SK-N-SH (cell line): Measurements from ENCODE around the gene COL5A1. TPM values are rescaled to one million over a fixed set of nuclear protein-coding genes. Genes with fewer than 3 reads are reported as not detected.

Source experiments
- CTCF ChIA-PET: fragments of 300-600, 350-600 bp; formaldehyde crosslinking; extraction: SDS; loops from one replicate; lab custom pipeline; 2021; lab: Yijun Ruan, JAX
- POLR2A ChIA-PET: fragments of 350-600 bp; sonication (Branson Sonifier 250); formaldehyde crosslinking; extraction: SDS; loops from one replicate; lab custom pipeline; 2020; ENCODE audit warnings: antibody characterized with exemption, inconsistent platforms; lab: Yijun Ruan, JAX
- DNase-seq: peaks from one replicate; pipeline ENCODE4 v3.0.0; 2012
- H2AFZ ChIP-seq: fragments of 200-600 bp; sonication (generic); 2 replicates; pipeline ENCODE4 v1.8.1; 2016; ENCODE audit warnings: antibody characterized with exemption, mild to moderate bottlenecking, low read depth
- H3F3A ChIP-seq: fragments of 200-600 bp; sonication (generic); replicated peaks from 2 replicates; pipeline ENCODE3; 2016; ENCODE audit warnings: antibody characterized with exemption, mild to moderate bottlenecking; ENCODE audit not compliant: insufficient read depth
- H3K27ac ChIP-seq, 2 experiments: fragments of 200-500 bp in 1 of 2; fragments of 200-600 bp in 1 of 2; sonication (Bioruptor generic) in 1 of 2; sonication (generic), shearing (Covaris generic) in 1 of 2; 2 replicates each; pipeline versions ENCODE4 v1.5.1 to v1.6.1; 2014 to 2016; ENCODE audit warnings: low read depth in 2 of 2, inconsistent platforms in 1 of 2, low read length in 1 of 2, mild to moderate bottlenecking in 1 of 2, mixed read lengths in 1 of 2
- H3K27me3 ChIP-seq: fragments of 200-600 bp; sonication (generic), shearing (Covaris generic); 2 replicates; pipeline ENCODE4 v1.6.1; 2016; ENCODE audit warnings: mixed run types; ENCODE audit not compliant: insufficient read depth
- H3K36me3 ChIP-seq, 2 experiments: fragments of 200-500 bp in 1 of 2; fragments of 200-600 bp in 1 of 2; sonication (Bioruptor generic) in 1 of 2; sonication (generic) in 1 of 2; replicated peaks in 1 of 2; 2 replicates each; pipeline versions ENCODE3 to v1.5.1; 2014 to 2016; ENCODE audit warnings: low read length in 1 of 2, mild to moderate bottlenecking in 1 of 2; ENCODE audit not compliant: insufficient read depth in 2 of 2, control insufficient read depth in 1 of 2
- H3K4me1 ChIP-seq, 2 experiments: fragments of 200-500 bp in 1 of 2; fragments of 200-600 bp in 1 of 2; sonication (Bioruptor generic) in 1 of 2; sonication (generic), shearing (Covaris generic) in 1 of 2; 2 replicates each; pipeline versions ENCODE4 v1.5.1 to v1.6.1; 2014 to 2016; ENCODE audit warnings: low read depth in 1 of 2, low read length in 1 of 2, mixed run types in 1 of 2; ENCODE audit not compliant: insufficient read depth in 2 of 2, control insufficient read depth in 1 of 2
- H3K4me2 ChIP-seq: fragments of 200-600 bp; sonication (generic), shearing (Covaris generic); 2 replicates; pipeline ENCODE4 v1.6.1; 2017; ENCODE audit warnings: mixed run types
- H3K4me3 ChIP-seq, 2 experiments: fragments of 200-500 bp in 1 of 2; fragments of 200-600 bp in 1 of 2; sonication (Bioruptor generic) in 1 of 2; sonication (generic), shearing (Covaris generic) in 1 of 2; 2 replicates each; pipeline versions ENCODE4 v1.5.1 to v1.8.1; 2014 to 2016; ENCODE audit warnings: low read depth in 2 of 2, inconsistent platforms in 1 of 2, low read length in 1 of 2, mild to moderate bottlenecking in 1 of 2, mixed read lengths in 1 of 2, moderate library complexity in 1 of 2
- H3K79me2 ChIP-seq: fragments of 200-600 bp; sonication (generic); 2 replicates; pipeline ENCODE4 v1.8.1; 2017; ENCODE audit warnings: mild to moderate bottlenecking; ENCODE audit not compliant: insufficient read depth
- H3K9ac ChIP-seq: fragments of 200-600 bp; sonication (generic); 2 replicates; pipeline ENCODE4 v1.6.1; 2017; ENCODE audit warnings: mixed run types
- H3K9me2 ChIP-seq: fragments of 200-600 bp; sonication (generic); 2 replicates; pipeline ENCODE4 v1.6.1; 2017; ENCODE audit warnings: mixed run types
- H3K9me3 ChIP-seq: fragments of 200-600 bp; sonication (generic); 2 replicates; pipeline ENCODE4 v1.6.1; 2017; ENCODE audit warnings: mixed run types, mild to moderate bottlenecking, moderate library complexity
- H4K20me1 ChIP-seq: fragments of 200-600 bp; sonication (generic); 2 replicates; pipeline ENCODE4 v1.6.1; 2017; ENCODE audit warnings: mild to moderate bottlenecking, mixed run types; ENCODE audit not compliant: insufficient read depth
- EP300 ChIP-seq, 2 experiments: IDR thresholded peaks; 2 replicates each; pipeline versions ENCODE4 v1.4.0 to v1.6.1; 2012; ENCODE audit warnings: borderline replicate concordance in 1 of 2, low read depth in 1 of 2, low read length in 1 of 2
- FOSL2 ChIP-seq: IDR thresholded peaks from 2 replicates; pipeline ENCODE4 v1.4.0; 2012; ENCODE audit warnings: low read depth, mild to moderate bottlenecking, moderate library complexity, borderline replicate concordance
- JUND ChIP-seq: IDR thresholded peaks from 2 replicates; pipeline ENCODE4 v1.4.0; 2012
- NFIC ChIP-seq: IDR thresholded peaks from 2 replicates; pipeline ENCODE4 v1.4.0; 2012; ENCODE audit warnings: borderline replicate concordance
- POLR2AphosphoS5 ChIP-seq: IDR thresholded peaks from 2 replicates; pipeline ENCODE4 v1.6.1; 2012; ENCODE audit warnings: low read depth, low read length
- RAD21 ChIP-seq: IDR thresholded peaks from 2 replicates; pipeline ENCODE4 v1.6.1; 2012; ENCODE audit warnings: mild to moderate bottlenecking, low read length
- RCOR1 ChIP-seq: fragments of 150-350 bp; IDR thresholded peaks from 2 replicates; pipeline ENCODE4 v1.6.1; 2017; ENCODE audit warnings: antibody characterized with exemption, low read length
- RFX5 ChIP-seq: IDR thresholded peaks from 2 replicates; pipeline ENCODE4 v1.6.1; 2012; ENCODE audit warnings: mild to moderate bottlenecking, improper control_type of control experiment, low read length
- WGBS: methylation state at CpG from one replicate; pipeline ENCODE4 v1.1.6; 2017; ENCODE audit warnings: low lambda C conversion rate; 5-methylcytosine and 5-hydroxymethylcytosine counted together
- polyA plus RNA-seq, 3 experiments: library from polyadenylated mRNA; depleted of rRNA; stranded (reverse); fragments of >200 nt; gene quantifications; 2 replicates each; pipeline ENCODE4 v1.2.3, GENCODE V29; 2012
- small RNA-seq, 7 experiments: library from RNA; depleted of rRNA; stranded (forward); fragments of <200 nt; gene quantifications; one replicate each; pipeline ENCODE3, GENCODE V24; 2012
- TF ChIP-seq, protein P1 (sequence below): IDR thresholded peaks from 2 replicates; pipeline ENCODE4 v1.6.1; 2012; ENCODE audit warnings: mild to moderate bottlenecking, low read depth, low read length, moderate library complexity
- TF ChIP-seq, protein P2 (sequence below): fragments of 150-350 bp; IDR thresholded peaks from 2 replicates; pipeline ENCODE4 v1.6.1; 2016; ENCODE audit warnings: mild to moderate bottlenecking, low read depth, low read length
- TF ChIP-seq, protein P3 (sequence below): IDR thresholded peaks from 2 replicates; pipeline ENCODE4 v1.4.0; 2012; ENCODE audit warnings: low read depth

The COL5A1 gene
- polyA plus RNA-seq, 1 of the 3 experiments (the other 2 are of a cell fraction), result 73.8 TPM

DNA sequence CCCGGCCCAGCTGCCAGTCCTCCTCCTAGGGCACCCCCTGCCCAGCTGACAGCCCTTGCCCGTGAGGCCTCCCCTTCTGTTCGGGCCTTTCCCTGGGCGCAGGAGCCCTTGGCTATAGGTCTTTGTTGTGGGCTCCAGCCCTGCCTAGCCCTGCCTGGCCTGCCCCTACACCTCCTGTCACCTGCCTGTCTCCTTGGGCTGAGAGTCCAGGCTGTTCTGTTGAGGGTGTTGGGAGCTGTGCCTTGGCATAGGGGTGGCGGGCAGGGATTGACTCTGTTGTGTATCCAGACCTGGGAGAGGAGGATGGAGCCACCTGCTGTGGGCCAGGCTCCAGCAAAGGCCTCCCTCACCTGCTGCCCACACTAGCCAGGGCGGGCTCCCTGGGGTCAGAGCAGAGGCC, 250.6 kb downstream of the COL5A1 start:
- Histone ChIP-seq H3K79me2 (no peaks in the 10 kb centered on the region), H2AFZ (no peak overlapping the region), H3K4me2 (no peak overlapping the region), H3K9me3 (no peaks in the 10 kb centered on the region), H3K4me3 (no peak overlapping the region), H3K27ac (no peak overlapping the region), H3F3A (no peaks in the 10 kb centered on the region), H3K36me3 (no peaks in the 10 kb centered on the region), H3K4me1 (peaks cover 0 to 9% of the 10 kb centered on the region in 2 experiments; a peak in 2 of 4 replicates), H3K9me2 (no peaks in the 10 kb centered on the region), H4K20me1 (0 out of 2 replicates have a peak, but pooled peaks cover 4% of the 10 kb centered on the region), H3K9ac (no peak overlapping the region), H3K27me3 (peaks cover 3% of the 10 kb centered on the region; the same call in 1 of the 2 replicates)
- POLR2A ChIA-PET, result no interaction called here
- CTCF ChIA-PET, result no interaction called here
- no peak for DNase-seq
- WGBS, result 29% methylated on average over 3 of the region's 6 CpGs
- no peak for TF ChIP-seq EP300 (IDR thresholded peaks at IDR 0.05; ENCODE audit: borderline replicate concordance in 1 of 2, low read depth in 1 of 2, low read length in 1 of 2)
- TF ChIP-seq POLR2AphosphoS5, result no peak

DNA sequence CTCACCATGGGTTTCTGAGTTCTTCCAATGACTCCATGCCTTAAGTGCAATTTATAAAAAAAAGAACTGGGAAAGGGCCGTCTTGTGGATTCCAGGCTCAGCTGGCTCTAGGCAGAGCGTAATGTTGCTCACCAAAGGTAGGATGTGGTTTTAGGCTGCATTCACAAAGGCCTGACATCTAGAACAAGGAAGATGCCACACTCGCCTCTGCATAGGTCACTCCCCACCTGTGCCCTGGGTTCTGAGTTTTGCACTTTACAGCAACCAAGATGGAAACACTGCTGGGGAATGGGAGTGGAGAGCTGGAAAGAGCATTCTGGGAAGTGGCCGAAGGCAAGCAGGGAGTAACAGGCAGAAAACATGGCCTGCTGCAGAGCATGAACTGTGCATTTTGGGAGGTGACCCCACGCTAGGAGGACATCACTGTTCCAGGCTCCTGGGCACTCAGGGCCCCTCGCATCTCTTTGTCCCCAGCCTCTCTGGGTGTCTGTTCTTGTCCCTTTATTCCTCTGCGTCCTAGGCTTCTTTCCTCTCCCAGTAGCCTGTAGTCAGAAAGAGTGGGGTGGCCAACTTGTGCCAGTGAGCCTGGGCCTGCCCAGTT, 251.3 kb downstream of the COL5A1 start:
- H3K27me3 ChIP-seq, result no peaks in the 10 kb centered on the region
- peaks cover 0 to 9% of the 10 kb centered on the region in 2 experiments; a peak in 2 of 4 replicates for H3K4me1 ChIP-seq
- no peak overlapping the region for H3K9ac ChIP-seq
- no peaks in the 10 kb centered on the region for H3F3A ChIP-seq
- H4K20me1 ChIP-seq, result 0 out of 2 replicates have a peak, but pooled peaks cover 4% of the 10 kb centered on the region
- H3K79me2 ChIP-seq, result no peaks in the 10 kb centered on the region
- no peak overlapping the region for H2AFZ ChIP-seq
- H3K4me2 ChIP-seq, result no peak overlapping the region
- ChIA-PET CTCF (no interaction called here), POLR2A (no interaction called here)
- no peak overlapping the region for H3K27ac ChIP-seq
- no peaks in the 10 kb centered on the region for H3K9me2 ChIP-seq
- WGBS, result 49% methylated on average over 7 of the region's 7 CpGs
- no peaks in the 10 kb centered on the region for H3K36me3 ChIP-seq
- no peak for DNase-seq
- TF ChIP-seq, protein P1, sequence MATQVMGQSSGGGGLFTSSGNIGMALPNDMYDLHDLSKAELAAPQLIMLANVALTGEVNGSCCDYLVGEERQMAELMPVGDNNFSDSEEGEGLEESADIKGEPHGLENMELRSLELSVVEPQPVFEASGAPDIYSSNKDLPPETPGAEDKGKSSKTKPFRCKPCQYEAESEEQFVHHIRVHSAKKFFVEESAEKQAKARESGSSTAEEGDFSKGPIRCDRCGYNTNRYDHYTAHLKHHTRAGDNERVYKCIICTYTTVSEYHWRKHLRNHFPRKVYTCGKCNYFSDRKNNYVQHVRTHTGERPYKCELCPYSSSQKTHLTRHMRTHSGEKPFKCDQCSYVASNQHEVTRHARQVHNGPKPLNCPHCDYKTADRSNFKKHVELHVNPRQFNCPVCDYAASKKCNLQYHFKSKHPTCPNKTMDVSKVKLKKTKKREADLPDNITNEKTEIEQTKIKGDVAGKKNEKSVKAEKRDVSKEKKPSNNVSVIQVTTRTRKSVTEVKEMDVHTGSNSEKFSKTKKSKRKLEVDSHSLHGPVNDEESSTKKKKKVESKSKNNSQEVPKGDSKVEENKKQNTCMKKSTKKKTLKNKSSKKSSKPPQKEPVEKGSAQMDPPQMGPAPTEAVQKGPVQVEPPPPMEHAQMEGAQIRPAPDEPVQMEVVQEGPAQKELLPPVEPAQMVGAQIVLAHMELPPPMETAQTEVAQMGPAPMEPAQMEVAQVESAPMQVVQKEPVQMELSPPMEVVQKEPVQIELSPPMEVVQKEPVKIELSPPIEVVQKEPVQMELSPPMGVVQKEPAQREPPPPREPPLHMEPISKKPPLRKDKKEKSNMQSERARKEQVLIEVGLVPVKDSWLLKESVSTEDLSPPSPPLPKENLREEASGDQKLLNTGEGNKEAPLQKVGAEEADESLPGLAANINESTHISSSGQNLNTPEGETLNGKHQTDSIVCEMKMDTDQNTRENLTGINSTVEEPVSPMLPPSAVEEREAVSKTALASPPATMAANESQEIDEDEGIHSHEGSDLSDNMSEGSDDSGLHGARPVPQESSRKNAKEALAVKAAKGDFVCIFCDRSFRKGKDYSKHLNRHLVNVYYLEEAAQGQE, result no peak
- TF ChIP-seq NFIC (no peak), RAD21 (no peak), RFX5 (no peak), RCOR1 (no peak), POLR2AphosphoS5 (no peak), EP300 (IDR thresholded peaks at IDR 0.05; ENCODE audit: borderline replicate concordance in 1 of 2, low read depth in 1 of 2, low read length in 1 of 2) (no peak), FOSL2 (no peak), JUND (no peak)
- TF ChIP-seq, protein P2, sequence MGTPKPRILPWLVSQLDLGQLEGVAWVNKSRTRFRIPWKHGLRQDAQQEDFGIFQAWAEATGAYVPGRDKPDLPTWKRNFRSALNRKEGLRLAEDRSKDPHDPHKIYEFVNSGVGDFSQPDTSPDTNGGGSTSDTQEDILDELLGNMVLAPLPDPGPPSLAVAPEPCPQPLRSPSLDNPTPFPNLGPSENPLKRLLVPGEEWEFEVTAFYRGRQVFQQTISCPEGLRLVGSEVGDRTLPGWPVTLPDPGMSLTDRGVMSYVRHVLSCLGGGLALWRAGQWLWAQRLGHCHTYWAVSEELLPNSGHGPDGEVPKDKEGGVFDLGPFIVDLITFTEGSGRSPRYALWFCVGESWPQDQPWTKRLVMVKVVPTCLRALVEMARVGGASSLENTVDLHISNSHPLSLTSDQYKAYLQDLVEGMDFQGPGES, result no peak
- TF ChIP-seq, protein P3, sequence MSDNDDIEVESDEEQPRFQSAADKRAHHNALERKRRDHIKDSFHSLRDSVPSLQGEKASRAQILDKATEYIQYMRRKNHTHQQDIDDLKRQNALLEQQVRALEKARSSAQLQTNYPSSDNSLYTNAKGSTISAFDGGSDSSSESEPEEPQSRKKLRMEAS, result no peak
- H3K9me3 ChIP-seq, result no peaks in the 10 kb centered on the region
- no peak overlapping the region for H3K4me3 ChIP-seq

Small RNA genes lying within 50 kb of the gene (small RNA-seq; reads per million reads assigned to genes)
- gene AL603650.1 (0 to 3.1 (median 0) reads per million in 7 experiments), gene MIR3689A (0 reads per million in 7 experiments), gene MIR3689B (0 reads per million in 7 experiments), gene MIR3689C (0 reads per million in 7 experiments), gene MIR3689D1 (0 reads per million in 7 experiments), gene MIR3689D2 (0 reads per million in 7 experiments), gene MIR3689E (0 reads per million in 7 experiments), gene MIR3689F (0 reads per million in 7 experiments)

Other genes with a start within 250 kb of the COL5A1 start
- not detected in 2 replicates for gene FCN2, start 239.0 kb downstream of the COL5A1 start, polyA plus RNA-seq (2012; rRNA removed)